Endodermal cell (in vitro differentiated cells): Measurements from ENCODE around the gene NOP16. TPM values are rescaled to one million over a fixed set of nuclear protein-coding genes. Genes with fewer than 3 reads are reported as not detected.

ENCODE experiments used
- DNase-seq: peaks from one replicate; pipeline ENCODE4 v3.0.0-alpha.2; 2017
- H3K27ac ChIP-seq: 2 replicates; pipeline ENCODE4 v1.5.1; 2013; ENCODE audit warnings: mild to moderate bottlenecking, low read depth, low read length, moderate library complexity
- H3K27me3 ChIP-seq: 2 replicates; pipeline ENCODE4 v1.6.1; 2013; ENCODE audit warnings: mild to moderate bottlenecking, low read length, moderate library complexity; ENCODE audit not compliant: insufficient read depth, control insufficient read depth, poor library complexity, severe bottlenecking
- H3K36me3 ChIP-seq: 2 replicates; pipeline ENCODE4 v1.7.0; 2013; ENCODE audit warnings: mild to moderate bottlenecking, low read length, moderate library complexity; ENCODE audit not compliant: control insufficient read depth, insufficient read depth
- H3K4me1 ChIP-seq: one replicate; pipeline ENCODE4 v1.7.0; 2013; ENCODE audit warnings: low read length; ENCODE audit not compliant: control insufficient read depth, insufficient read depth
- H3K4me3 ChIP-seq: 2 replicates; pipeline ENCODE4 v1.5.1; 2013; ENCODE audit warnings: mild to moderate bottlenecking, low read length, moderate library complexity
- H3K9ac ChIP-seq: 2 replicates; pipeline ENCODE4 v1.6.1; 2013; ENCODE audit warnings: mild to moderate bottlenecking, low read length, moderate library complexity; ENCODE audit not compliant: poor library complexity, severe bottlenecking; ENCODE audit errors: extremely low read depth
- H3K9me3 ChIP-seq: 2 replicates; pipeline ENCODE4 v1.6.1; 2013; ENCODE audit warnings: mild to moderate bottlenecking, low read length, moderate library complexity; ENCODE audit not compliant: control insufficient read depth
- H3K27ac Mint-ChIP-seq: 2 replicates; pipeline ENCODE4 v1.8.0; 2020; ENCODE audit warnings: mixed read lengths
- H3K27me3 Mint-ChIP-seq: 2 replicates; pipeline ENCODE4 v1.8.0; 2021; ENCODE audit warnings: mild to moderate bottlenecking, mixed read lengths; ENCODE audit not compliant: insufficient read depth
- H3K36me3 Mint-ChIP-seq: 2 replicates; pipeline ENCODE4 v1.8.0; 2020; ENCODE audit warnings: low read depth, mixed read lengths
- H3K4me1 Mint-ChIP-seq: 2 replicates; pipeline ENCODE4 v1.8.0; 2020; ENCODE audit warnings: mixed read lengths
- H3K4me3 Mint-ChIP-seq: 2 replicates; pipeline ENCODE4 v1.8.0; 2020; ENCODE audit warnings: mild to moderate bottlenecking, moderate library complexity, mixed read lengths
- H3K9me3 Mint-ChIP-seq: 2 replicates; pipeline ENCODE4 v1.8.0; 2020; ENCODE audit warnings: mild to moderate bottlenecking, mixed read lengths
- CTCF ChIP-seq: fragments of 200-600 bp; sonication (generic); conservative IDR thresholded peaks from 2 replicates; pipeline ENCODE4 v1.5.0; 2021; ENCODE audit warnings: antibody characterized with exemption, mild to moderate bottlenecking
- WGBS, 2 experiments: methylation state at CpG; one replicate each; pipeline versions ENCODE4 v1.1.5 to v1.1.7; 2013; ENCODE audit warnings: missing lambda C conversion rate in 2 of 2, mixed read lengths in 1 of 2; ENCODE audit not compliant: insufficient coverage in 1 of 2, insufficient read length in 1 of 2; 5-methylcytosine and 5-hydroxymethylcytosine counted together
- total RNA-seq, 2 donors: library from RNA; stranded (reverse); fragmentation: NEBNext Ultra II Directional in 1 of 2; extraction: Animal tissue kit (Norgen Biotek cat#: 25700) in 1 of 2; gene quantifications; 2 replicates in 1 of 2; 3 replicates in 1 of 2; pipeline ENCODE4 v1.2.1, GENCODE V29; 2021

NOP16 gene
- total RNA-seq, 2 donors from 2014 or later, result 18.6 to 31.3 TPM

- Histone ChIP-seq H3K9me3 (no peaks in the 10 kb centered on the region), H3K4me3 (no peak overlapping the region), H3K27ac (no peak overlapping the region), H3K4me1 (no peaks in the 10 kb centered on the region), H3K36me3 (peaks cover 48% of the 10 kb centered on the region), H3K27me3 (no peaks in the 10 kb centered on the region), H3K9ac (no peak overlapping the region)
- H3K9me3 Mint-ChIP-seq, result no peaks in the 10 kb centered on the region
- no peak overlapping the region for H3K4me3 Mint-ChIP-seq
- H3K27ac Mint-ChIP-seq, result no peak overlapping the region
- no peak for DNase-seq
- 92 to 100% methylated on average over 4 to 11 of the region's 11 CpGs for WGBS, 2 experiments
- no peaks in the 10 kb centered on the region for H3K27me3 Mint-ChIP-seq
- peaks cover 19% of the 10 kb centered on the region for H3K36me3 Mint-ChIP-seq
- no peak for TF ChIP-seq CTCF
- no peaks in the 10 kb centered on the region for H3K4me1 Mint-ChIP-seq
Measured at GRCh38 chr5:176394881-176395675, 6.7 kb upstream of the NOP16 start.

GRCh38 chr5:176394096-176394495, 5.7 kb upstream of the NOP16 start:
- 93 to 96% methylated on average over 7 to 9 of the region's 9 CpGs for WGBS, 2 experiments
- H3K4me3 Mint-ChIP-seq, result no peak overlapping the region
- TF ChIP-seq CTCF, result no peak

GRCh38 chr5:176392526-176392925, 4.1 kb upstream of the NOP16 start:
- H3K4me1 Mint-ChIP-seq, result peaks cover 7% of the 10 kb centered on the region
- no peak overlapping the region for H3K4me3 Mint-ChIP-seq
- TF ChIP-seq CTCF, result no peak
- peaks cover 18% of the 10 kb centered on the region for H3K36me3 Mint-ChIP-seq
- WGBS, 2 experiments, result 95% methylated on average over 8 to 11 of the region's 11 CpGs
- H3K4me1 ChIP-seq, result peaks cover under 1% of the 10 kb centered on the region
- no peaks in the 10 kb centered on the region for H3K27me3 ChIP-seq
- no peak overlapping the region for H3K27ac Mint-ChIP-seq
- no peaks in the 10 kb centered on the region for H3K9me3 Mint-ChIP-seq
- no peak overlapping the region for H3K27ac ChIP-seq
- H3K36me3 ChIP-seq, result peaks cover 40% of the 10 kb centered on the region
- H3K27me3 Mint-ChIP-seq, result no peaks in the 10 kb centered on the region
- no peaks in the 10 kb centered on the region for H3K9me3 ChIP-seq
- no peak overlapping the region for H3K4me3 ChIP-seq
- no peak overlapping the region for H3K9ac ChIP-seq
- DNase-seq, result no peak

More at GRCh38 chr5:176394096-176394495, 5.7 kb upstream of the NOP16 start:
- DNase-seq, result no peak
- no peaks in the 10 kb centered on the region for H3K27me3 Mint-ChIP-seq
- Histone ChIP-seq H3K27ac (no peak overlapping the region), H3K4me1 (no peaks in the 10 kb centered on the region), H3K4me3 (no peak overlapping the region), H3K9ac (no peak overlapping the region), H3K27me3 (no peaks in the 10 kb centered on the region), H3K36me3 (peaks cover 46% of the 10 kb centered on the region), H3K9me3 (no peaks in the 10 kb centered on the region)
- peaks cover 19% of the 10 kb centered on the region for H3K36me3 Mint-ChIP-seq
- H3K4me1 Mint-ChIP-seq, result peaks cover 3% of the 10 kb centered on the region
- H3K9me3 Mint-ChIP-seq, result no peaks in the 10 kb centered on the region
- no peak overlapping the region for H3K27ac Mint-ChIP-seq
